Measurements from ENCODE around the gene GUSB. TPM values are rescaled to one million over a fixed set of nuclear protein-coding genes. Genes with fewer than 3 reads are reported as not detected.
A peak's percentile ranks its signal among the peaks of the same experiment; 100 is the strongest.

Gene GUSB
- total RNA-seq, 1 experiment from 2014 or later, result 62.0 TPM

DNA sequence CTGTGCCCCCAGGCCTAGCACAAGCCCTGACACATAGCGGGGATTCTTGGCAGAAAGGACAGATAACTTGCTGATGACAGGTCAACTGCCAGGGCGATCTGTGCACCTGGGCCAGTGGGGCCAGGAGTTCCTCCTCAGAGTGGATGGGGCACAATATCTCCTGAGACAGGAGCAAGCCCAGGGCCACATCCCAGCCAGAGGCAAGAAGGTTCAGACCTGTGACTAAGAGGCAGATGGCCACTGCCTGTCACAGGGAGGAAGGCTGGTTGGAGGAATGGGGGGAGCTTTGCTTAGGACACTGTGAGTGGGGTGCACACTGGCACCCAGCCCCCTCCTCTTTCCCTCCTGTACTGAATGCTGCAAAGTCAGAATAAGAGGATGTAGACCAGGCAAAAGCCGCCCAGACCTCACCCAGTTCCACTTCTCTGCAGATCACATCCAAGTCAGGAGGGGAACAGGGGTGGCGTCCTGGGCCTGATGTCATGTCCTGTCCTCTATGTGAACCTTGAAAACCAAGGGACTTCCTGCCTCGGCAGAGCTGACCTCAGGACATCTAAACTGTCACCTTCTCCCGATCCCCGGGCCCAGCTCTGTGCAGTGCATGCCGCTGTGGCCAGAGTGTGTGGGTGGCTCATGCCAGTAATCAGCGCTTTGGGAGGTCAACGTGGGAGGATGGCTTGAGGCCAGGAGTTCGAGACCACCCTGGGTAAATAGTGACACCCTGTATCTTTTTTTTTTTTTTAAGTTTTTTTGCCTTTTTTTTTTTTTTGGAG, 1.3 kb downstream of the GUSB start:
- Histone ChIP-seq H3K4me2 (ENCODE audit: insufficient read depth, insufficient read length, low read length) (peak overlapping the region; percentile 18), H2AFZ (ENCODE audit: low read length) (no peak overlapping the region), H4K8ac (replicated peaks; ENCODE audit: insufficient read length, low read depth, low read length) (no peak overlapping the region), H4K91ac (ENCODE audit: insufficient read length, low read depth, low read length) (no peak overlapping the region), H3K79me2 (ENCODE audit: insufficient read depth, low read length) (no peaks in the 10 kb centered on the region; the same call in 1 of the 2 replicates), H3K18ac (ENCODE audit: insufficient read length, low read depth, low read length) (no peak overlapping the region), H3K27me3 (ENCODE audit: insufficient read depth, low read length) (no peaks in the 10 kb centered on the region), H2AK5ac (ENCODE audit: insufficient read length, low read length) (no peak overlapping the region), H3K4me1 (ENCODE audit: insufficient read depth, low read length) (no peaks in the 10 kb centered on the region), H3K79me1 (ENCODE audit: insufficient read depth, low read depth, low read length, poor library complexity, severe bottlenecking) (peaks cover 3% of the 10 kb centered on the region), H3K23me2 (ENCODE audit: insufficient read length, low read depth, low read length, poor library complexity, severe bottlenecking) (peaks cover 2% of the 10 kb centered on the region), H3K14ac (ENCODE audit: insufficient read depth, low read length) (no peak overlapping the region), H4K5ac (ENCODE audit: insufficient read length, low read depth, low read length) (no peak overlapping the region), H3K9me3 (ENCODE audit: control insufficient read depth, low read depth, low read length) (no peaks in the 10 kb centered on the region), H3K23ac (ENCODE audit: insufficient read length, low read depth, low read length) (no peak overlapping the region), H2BK20ac (ENCODE audit: low read depth, low read length, poor library complexity, severe bottlenecking) (no peak overlapping the region), H3T11ph (ENCODE audit: low read length) (no peak overlapping the region), H2BK12ac (ENCODE audit: insufficient read length, low read depth, low read length) (no peak overlapping the region), H3K56ac (ENCODE audit: insufficient read length, low read depth, low read length) (no peak overlapping the region), H2BK120ac (ENCODE audit: low read depth, low read length, poor library complexity, severe bottlenecking) (no peak overlapping the region), H3K27ac (ENCODE audit: insufficient read length, low read depth, low read length) (no peak overlapping the region), H4K20me1 (ENCODE audit: control insufficient read depth, insufficient read depth, insufficient read length) (peaks cover 5% of the 10 kb centered on the region), H3K9ac (ENCODE audit: extremely low read depth, insufficient read length, low read length) (peak overlapping the region; percentile 15), H2BK5ac (ENCODE audit: insufficient read length, low read length) (no peak overlapping the region), H3K4ac (ENCODE audit: low read depth, low read length) (no peak overlapping the region), H2BK15ac (ENCODE audit: low read depth, low read length) (no peak overlapping the region)
- no CpG with 5 or more reads among the region's 11 CpGs for WGBS (ENCODE audit: extremely low coverage, insufficient read length, low lambda C conversion rate)
- Mint-ChIP-seq H3K4me3 (peak overlapping the region; percentile 70 to 82), H3K27me3 (ENCODE audit: low read depth) (no peaks in the 10 kb centered on the region), H3K36me3 (ENCODE audit: insufficient read depth in 1 of 3, low read depth in 3 of 3) (peaks cover 20 to 28% (median 23%) of the 10 kb centered on the region in 3 experiments; a peak in 6 of 7 replicates), H3K27ac (no peak overlapping the region; a peak in 1 of 7 replicates), H3K9me3 (no peaks in the 10 kb centered on the region), H3K4me1 (peaks cover 2 to 3% of the 10 kb centered on the region in 2 experiments; a peak in 2 of 4 replicates)
- TF ChIP-seq, protein P1, sequence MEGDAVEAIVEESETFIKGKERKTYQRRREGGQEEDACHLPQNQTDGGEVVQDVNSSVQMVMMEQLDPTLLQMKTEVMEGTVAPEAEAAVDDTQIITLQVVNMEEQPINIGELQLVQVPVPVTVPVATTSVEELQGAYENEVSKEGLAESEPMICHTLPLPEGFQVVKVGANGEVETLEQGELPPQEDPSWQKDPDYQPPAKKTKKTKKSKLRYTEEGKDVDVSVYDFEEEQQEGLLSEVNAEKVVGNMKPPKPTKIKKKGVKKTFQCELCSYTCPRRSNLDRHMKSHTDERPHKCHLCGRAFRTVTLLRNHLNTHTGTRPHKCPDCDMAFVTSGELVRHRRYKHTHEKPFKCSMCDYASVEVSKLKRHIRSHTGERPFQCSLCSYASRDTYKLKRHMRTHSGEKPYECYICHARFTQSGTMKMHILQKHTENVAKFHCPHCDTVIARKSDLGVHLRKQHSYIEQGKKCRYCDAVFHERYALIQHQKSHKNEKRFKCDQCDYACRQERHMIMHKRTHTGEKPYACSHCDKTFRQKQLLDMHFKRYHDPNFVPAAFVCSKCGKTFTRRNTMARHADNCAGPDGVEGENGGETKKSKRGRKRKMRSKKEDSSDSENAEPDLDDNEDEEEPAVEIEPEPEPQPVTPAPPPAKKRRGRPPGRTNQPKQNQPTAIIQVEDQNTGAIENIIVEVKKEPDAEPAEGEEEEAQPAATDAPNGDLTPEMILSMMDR (conservative IDR thresholded peaks at IDR 0.05), result no peak
- no peak for DNase-seq
